Measurements from ENCODE around the gene GRID2.
"Not testable (repeated sequence)": the region's sequence is repeated elsewhere in the genome, so short reads cannot be mapped to it uniquely, and the experiment has no call there.

GRID2 gene

GRCh38 chr4:92305148-92305877 is 1.5 kb downstream of the GRID2 start:
- DNase-seq (ENCODE audit: low read depth in 2 of 3, low spot score in 1 of 3): no peak

DNA sequence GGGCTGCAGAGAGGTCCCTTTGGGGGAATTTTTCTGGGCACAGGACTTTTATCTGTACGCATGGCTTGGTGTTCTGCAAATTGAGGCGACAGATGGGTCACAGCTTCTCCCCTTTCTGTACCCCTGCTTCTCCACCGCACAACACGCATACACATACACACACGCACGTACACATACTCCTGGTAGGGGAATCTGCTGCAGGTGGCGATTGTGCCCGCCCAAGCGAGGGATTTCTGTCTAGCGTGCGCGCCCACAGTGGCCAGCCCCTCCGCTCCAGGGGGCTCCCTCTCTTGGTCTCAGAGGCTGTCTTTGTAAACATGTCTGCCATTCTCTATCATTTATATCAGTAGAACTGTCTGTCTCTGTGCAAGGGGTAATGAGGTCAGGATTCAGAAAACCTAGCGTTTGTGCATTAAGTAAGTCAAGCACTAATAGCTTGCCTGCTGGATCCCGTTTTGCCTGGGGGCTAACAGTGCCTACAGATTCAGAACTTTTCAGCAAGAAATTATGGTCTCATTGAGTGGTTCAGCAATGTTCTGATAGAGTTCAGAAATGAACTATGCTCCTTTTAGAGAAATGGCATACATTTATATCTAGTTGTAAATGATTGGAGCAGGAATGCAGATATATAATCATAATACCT is 2.2 kb downstream of the GRID2 start:
- no peak for DNase-seq (ENCODE audit: low read depth in 2 of 3, low spot score in 1 of 3)

DNA sequence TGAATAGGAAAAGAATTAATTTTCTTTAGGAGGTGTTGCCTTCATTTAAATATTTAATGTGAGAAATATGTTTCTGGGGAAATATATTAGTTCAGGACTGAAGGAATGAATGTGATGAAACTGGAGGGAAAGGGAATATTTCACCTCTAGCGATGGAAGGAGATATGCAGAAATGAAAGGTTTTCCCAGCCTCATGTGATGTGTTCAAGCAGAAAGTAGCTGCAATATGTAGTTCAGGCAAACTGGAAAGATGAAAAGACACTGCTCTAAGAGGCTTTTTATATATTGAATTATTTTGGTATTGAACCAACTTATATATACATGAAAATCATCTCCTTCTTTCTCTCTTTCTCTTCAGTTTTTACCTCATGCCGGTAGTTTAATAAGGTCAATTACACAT is 3.4 kb downstream of the GRID2 start:
- no peak for DNase-seq (ENCODE audit: low read depth in 2 of 3, low spot score in 1 of 3)

DNA sequence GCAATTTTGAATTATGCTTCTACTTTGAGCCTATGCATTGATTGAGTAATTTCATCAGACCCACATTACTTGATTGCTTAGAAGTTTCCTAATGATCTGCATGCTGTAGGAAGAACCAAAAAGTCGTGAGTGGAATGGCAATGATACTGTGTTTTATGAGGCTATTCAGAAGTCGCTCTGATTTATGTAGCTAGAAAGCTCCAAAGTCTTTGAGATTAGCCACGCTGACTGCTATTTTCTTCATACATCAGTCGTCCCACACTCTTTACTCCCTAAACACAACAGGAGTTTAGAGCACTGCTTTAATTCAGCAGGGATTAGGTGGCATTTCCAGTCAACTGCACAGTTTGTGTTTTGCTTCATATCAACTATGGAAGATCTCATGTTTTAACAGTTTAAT is 4.1 kb downstream of the GRID2 start:
- DNase-seq (ENCODE audit: low read depth in 2 of 3, low spot score in 1 of 3): no peak

DNA sequence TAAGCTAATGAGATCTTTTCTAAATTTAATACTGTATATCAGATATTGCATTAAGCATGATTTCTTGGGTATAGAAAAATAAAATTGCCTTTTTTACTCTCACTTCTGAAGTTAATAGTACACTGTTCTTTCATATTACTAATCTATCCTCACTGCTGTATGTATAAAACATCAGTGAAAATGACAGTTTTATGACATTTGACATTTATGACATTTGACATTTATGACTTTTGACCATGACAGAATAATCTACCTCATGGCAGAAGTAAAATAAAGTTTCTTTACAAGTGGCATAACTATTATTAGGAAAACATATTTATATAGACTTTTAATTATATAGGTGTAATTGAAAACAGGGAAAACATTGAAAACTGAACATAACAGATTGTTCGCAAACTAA is 13.3 kb downstream of the GRID2 start:
- no peak for DNase-seq (ENCODE audit: low read depth in 2 of 3, low spot score in 1 of 3)

DNA sequence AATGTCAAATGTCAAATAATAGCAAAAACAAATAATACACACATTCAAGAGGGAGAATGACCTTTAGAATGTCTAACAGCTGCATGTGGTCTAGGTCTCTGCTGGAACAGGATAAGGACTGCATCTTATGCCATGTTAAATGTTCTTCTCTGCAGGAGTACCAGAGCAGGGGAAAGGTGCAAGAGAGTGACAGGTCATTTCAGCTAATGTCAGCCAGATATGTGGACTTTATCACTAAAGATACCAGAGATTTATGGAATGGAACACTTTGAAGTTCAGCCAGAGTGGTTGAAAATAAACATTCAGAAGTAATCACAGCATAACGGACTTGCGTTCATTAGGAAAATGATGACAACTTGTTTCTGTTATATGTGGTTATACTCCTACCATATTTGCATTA is 24.3 kb downstream of the GRID2 start:
- no peak for DNase-seq (ENCODE audit: low read depth in 2 of 3, low spot score in 1 of 3)

DNA sequence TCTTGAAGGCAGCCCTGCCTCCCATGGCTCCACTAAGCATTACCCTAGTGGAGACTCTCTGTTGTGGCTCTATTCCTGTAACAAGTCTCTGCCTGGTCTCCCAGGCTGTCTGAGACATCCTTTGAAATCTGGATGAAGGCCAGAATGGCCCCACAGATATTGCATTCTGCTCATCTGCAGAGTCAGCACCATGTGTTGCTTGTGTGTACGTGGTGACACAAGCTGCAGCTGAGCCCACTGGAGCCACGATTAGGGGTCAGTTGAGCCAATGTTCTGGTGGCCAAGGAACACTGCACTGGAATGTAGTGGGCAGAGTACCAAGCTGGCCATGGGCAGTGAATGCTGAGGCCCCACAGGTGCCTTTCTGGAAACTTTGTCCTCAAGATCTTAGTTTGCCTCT is 29.2 kb downstream of the GRID2 start:
- DNase-seq (ENCODE audit: low read depth in 2 of 3, low spot score in 1 of 3): no peak

- DNase-seq (ENCODE audit: low read depth in 2 of 3, low spot score in 1 of 3): no peak
Observed at GRCh38 chr4:92334716-92335350, 31.1 kb downstream of the GRID2 start.

DNA sequence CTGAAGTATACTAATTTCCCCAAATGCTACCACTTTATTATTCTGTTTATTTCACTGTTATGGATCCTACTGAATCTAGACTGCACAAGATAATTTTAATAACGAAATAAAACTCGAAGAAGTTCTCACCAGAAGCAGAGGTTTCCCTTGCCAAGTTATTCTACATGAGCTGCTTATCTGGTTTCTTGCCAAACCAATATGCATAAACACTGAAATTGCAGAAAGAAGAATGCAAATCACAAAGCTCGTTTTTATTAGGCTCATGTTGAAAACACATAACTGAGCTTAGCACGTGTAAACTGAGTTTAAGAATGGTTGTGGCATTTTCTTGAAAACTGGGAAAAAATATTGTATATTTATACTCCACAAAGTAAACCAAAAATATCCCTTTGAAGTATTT is 35.9 kb downstream of the GRID2 start:
- DNase-seq (ENCODE audit: low read depth in 2 of 3, low spot score in 1 of 3): no peak

DNA sequence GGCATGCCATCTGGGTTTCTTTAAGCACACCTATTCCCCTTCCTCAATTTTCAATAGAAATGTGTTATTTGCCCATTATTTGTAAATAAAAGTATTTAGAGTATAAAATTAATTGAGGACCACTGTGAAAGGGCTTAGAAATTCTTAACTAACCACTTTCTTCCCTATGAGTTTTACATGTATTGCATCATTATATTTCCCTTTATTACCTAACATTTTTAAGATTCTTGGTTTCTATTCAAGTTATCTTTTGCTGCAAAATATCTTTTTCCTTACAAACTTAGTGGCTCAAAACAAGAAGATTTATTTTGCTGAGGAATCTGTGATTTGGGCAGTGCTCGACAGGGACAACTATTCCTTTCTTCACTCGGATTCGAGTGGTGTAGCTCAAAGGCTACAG is 40.5 kb downstream of the GRID2 start:
- no peak for DNase-seq (ENCODE audit: low read depth in 2 of 3, low spot score in 1 of 3)

GRCh38 chr4:92346289-92346688 is 42.5 kb downstream of the GRID2 start:
- DNase-seq (ENCODE audit: low read depth in 2 of 3, low spot score in 1 of 3): no peak

DNA sequence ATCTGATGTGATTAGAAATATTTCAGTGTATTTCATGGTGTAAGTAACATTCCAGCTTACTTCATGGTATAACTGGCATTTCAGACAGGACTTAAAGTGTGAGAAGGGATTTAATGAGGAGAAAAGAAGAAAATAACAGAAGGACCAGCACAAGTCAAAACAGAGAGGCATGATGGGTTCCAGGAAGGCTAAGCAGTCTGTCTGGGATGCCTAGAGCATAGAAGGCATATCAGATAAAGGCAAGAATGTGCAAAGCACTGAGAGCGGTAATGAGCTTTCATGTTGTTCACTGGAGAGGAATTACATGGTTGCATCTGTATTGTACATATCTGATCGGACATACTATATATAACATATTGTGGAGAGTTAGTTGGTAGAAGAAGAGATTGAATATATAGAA is 54.2 kb downstream of the GRID2 start:
- DNase-seq (ENCODE audit: low read depth in 2 of 3, low spot score in 1 of 3): no peak

GRCh38 chr4:92359491-92359890 is 55.7 kb downstream of the GRID2 start:
- no peak for DNase-seq (ENCODE audit: low read depth in 2 of 3, low spot score in 1 of 3)

GRCh38 chr4:92362028-92362427 is 58.3 kb downstream of the GRID2 start:
- no peak for DNase-seq (ENCODE audit: low read depth in 2 of 3, low spot score in 1 of 3)

GRCh38 chr4:92368653-92369052 is 64.9 kb downstream of the GRID2 start:
- no peak for DNase-seq (ENCODE audit: low read depth in 2 of 3, low spot score in 1 of 3)

DNA sequence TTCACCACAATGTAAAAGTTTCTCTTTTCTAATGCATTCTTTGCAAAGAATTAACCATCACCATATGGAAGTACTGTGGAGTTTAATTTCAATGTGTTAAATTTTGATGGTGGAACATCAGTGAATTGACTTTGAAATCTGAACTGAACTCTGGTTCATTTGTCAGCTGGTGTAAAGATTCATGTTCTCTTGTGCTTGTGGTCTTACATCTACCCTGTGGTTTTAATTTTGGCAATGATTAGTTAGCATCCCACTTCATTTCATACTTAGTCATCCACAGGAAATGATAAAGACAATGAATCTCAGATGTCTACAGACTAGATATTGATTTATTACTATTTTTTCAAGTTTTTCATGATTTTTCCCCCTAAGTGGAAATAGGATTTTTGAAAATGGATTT is 77.8 kb downstream of the GRID2 start:
- no peak for DNase-seq (ENCODE audit: low read depth in 2 of 3, low spot score in 1 of 3)

- DNase-seq (ENCODE audit: low read depth in 2 of 3, low spot score in 1 of 3): no peak
Observed at GRCh38 chr4:92382128-92382527, 78.4 kb downstream of the GRID2 start.

- no peak for DNase-seq (ENCODE audit: low read depth in 2 of 3, low spot score in 1 of 3)
Observed at GRCh38 chr4:92387459-92388069, 83.8 kb downstream of the GRID2 start.

DNA sequence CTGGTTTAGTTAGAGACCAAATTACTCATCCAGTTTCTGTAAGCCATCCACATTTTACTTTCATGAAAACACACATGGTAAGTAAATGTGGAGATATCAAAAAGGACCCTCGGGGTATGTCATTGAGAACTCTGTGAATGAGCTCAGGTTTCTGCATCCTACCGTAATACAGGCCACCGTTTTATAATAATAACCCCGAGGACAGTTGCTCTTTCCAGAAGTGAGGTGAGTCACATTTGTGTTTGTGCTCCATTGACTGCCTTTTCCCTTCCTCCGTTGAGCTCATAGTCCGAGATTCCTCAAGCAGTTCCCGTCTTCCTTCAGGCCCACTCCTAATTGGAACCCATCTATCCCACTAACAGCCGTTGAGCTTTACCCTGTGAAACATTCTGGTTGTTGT is 95.3 kb downstream of the GRID2 start:
- no peak for DNase-seq (ENCODE audit: low read depth in 2 of 3, low spot score in 1 of 3)

DNA sequence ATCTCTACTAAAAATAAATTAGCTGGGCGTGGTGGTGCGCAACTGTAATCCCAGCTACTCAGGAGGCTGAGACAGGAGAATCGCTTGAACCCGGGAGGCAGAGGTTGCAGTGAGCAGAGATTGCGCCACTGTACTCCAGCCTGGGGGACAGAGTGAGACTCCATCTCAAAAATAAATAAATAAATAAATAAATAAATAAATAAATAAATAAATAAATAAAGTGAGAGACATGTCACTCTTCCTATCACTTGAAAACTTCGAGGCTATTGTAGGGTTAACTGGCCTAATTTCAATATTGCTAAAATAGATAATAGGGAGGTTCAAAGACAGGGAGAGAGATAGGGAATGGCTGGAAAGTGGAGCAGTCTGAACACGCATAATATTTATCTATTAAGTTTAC is 99.8 kb downstream of the GRID2 start:
- not testable (repeated sequence) for DNase-seq (ENCODE audit: low read depth in 2 of 3, low spot score in 1 of 3)

GRCh38 chr4:92406488-92406887 is 102.7 kb downstream of the GRID2 start:
- DNase-seq (ENCODE audit: low read depth in 2 of 3, low spot score in 1 of 3): no peak

DNA sequence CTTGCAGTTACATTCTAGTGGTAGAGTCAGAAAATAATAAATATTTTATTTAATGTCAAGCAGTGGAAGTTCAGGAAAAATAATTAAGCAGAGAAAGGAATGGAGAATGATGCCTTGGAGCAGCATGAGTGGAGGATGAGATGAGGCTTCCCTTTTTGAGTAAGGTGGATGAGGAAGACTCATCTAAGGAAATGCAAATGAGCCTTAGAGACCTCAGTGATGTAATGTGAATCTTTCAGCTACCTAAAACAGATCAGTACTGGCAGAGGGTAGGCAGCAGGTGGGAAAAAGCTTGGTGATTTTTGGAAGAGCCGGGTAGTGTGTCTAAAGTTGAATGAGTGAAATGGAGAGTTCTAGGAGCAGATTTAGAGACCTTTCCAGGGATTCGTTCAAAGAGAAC is 118.2 kb downstream of the GRID2 start:
- DNase-seq (ENCODE audit: low read depth in 2 of 3, low spot score in 1 of 3): no peak
